Stimulated activated CD4-positive, alpha-beta T cell treated with anti-CD3 and anti-CD28 coated beads, Interleukin-15, amount 100 ng/mL, for 48 hours (primary cell): Measurements from ENCODE around the gene GPC6.

Experiments used
- DNase-seq, 2 donors: peaks; one replicate each; pipeline ENCODE4 v3.0.0-alpha.2; 2020; ENCODE audit warnings: low read depth in 2 of 2

Gene GPC6

GRCh38 chr13:93674337-93674755 lies 447.7 kb downstream of the GPC6 start:
- DNase-seq: no peak

GRCh38 chr13:93680329-93680728 lies 453.7 kb downstream of the GPC6 start:
- no peak for DNase-seq

GRCh38 chr13:93685900-93686299 lies 459.3 kb downstream of the GPC6 start:
- DNase-seq: no peak

- DNase-seq: no peak
Observed at GRCh38 chr13:93686399-93686798, 459.8 kb downstream of the GPC6 start.

- no peak for DNase-seq
Observed at GRCh38 chr13:93687261-93687660, 460.7 kb downstream of the GPC6 start.

DNA sequence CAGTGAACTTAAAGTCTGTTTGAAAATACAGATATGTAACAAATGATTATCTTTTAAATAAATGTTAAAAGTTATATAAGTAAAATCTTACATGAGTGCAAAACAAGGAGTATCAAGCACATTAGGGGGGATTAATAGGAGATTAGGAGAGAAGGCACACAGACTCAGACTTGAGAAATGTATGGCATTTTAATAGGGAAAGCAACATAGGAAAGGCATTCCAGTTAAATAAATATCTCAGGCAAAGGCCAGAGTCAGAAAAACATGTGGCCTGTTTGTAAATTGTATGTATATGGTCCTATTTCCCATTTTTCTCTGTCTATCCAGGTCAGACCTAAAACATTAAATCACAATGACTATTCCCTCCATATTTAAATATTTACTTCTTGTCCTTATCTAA lies 462.7 kb downstream of the GPC6 start:
- no peak for DNase-seq

DNA sequence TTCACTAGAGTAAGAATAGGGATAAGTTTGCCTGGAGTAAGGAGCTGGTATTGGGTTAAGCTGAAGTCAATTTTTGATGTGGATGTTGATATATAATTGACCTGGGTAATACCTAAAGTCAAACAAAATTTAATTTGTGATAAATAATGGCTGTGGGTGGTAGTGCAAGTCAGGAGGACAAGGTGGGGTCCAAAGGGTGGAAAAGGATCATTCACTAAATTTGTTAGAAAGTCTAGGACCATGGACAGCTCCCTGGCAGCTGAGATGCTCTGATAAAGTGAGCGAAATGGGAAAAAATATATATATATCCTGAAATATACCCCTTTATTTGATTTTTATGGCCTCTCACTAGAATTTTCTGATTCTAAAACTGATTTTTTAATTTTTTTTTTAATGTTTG lies 463.5 kb downstream of the GPC6 start:
- no peak for DNase-seq

DNA sequence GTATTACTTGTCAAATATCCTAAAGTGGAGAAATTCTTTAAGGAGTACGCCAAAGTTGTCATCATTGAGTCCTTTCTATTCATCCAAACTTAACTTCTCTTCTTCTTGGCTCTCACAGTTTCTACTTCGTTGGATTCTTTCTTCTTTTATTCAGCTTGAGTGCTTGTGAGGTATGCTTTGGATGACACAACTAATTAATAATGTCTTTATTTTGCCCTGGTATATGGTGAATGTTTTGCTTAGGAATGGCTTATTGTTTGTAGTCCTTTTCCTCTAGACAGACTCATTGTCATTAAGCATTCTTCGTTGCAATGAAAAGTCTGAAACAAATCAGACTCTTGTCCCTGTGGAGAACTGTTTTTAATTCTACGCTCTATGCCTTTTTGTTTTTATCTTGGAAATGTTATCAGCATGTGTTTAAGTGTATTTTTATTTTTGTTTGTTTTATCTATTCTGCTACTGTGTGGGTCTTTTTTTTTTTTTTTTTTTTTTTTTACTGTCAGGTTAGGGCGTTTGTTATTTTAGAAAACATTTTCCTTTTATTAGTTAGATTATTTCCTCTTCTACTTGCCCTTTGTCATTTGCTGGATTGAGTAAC lies 471.5 kb downstream of the GPC6 start:
- DNase-seq: no peak

- no peak for DNase-seq
Observed at GRCh38 chr13:93700115-93700514, 473.5 kb downstream of the GPC6 start.

DNA sequence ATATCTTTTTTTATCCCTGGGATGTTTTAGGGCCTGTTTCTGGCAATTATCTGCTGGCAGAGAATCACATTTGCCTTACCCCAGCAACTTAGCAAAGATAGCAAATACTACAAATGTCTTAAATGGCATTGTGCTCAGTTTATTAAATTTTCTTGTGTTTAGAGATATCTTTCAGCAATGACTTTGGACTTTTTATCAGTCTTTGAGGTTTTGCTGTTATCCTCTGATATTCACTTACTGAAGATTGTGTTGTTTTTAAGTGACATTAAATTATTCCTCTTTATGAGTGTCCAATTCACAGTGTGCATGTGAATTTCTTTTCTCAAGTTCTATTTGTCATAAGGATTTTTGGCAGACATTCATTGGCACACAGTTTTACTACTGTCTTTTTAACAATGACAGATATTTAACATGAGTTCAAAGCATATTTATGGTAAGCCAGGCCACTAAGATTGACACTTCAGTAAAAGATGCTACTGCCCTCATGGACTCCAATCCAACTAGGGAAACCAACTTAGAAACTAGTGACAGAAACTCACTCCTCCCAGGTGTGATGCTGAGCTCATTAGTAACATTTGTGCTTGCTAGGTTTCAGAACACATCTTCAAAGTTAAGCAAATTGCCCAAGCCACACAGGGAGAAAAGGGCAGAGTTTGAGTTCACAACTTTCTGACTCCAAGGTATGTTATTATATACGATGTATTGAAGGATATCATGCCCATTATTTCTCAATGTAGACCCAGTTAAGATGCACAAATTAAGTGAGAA lies 481.9 kb downstream of the GPC6 start:
- DNase-seq: no peak

DNA sequence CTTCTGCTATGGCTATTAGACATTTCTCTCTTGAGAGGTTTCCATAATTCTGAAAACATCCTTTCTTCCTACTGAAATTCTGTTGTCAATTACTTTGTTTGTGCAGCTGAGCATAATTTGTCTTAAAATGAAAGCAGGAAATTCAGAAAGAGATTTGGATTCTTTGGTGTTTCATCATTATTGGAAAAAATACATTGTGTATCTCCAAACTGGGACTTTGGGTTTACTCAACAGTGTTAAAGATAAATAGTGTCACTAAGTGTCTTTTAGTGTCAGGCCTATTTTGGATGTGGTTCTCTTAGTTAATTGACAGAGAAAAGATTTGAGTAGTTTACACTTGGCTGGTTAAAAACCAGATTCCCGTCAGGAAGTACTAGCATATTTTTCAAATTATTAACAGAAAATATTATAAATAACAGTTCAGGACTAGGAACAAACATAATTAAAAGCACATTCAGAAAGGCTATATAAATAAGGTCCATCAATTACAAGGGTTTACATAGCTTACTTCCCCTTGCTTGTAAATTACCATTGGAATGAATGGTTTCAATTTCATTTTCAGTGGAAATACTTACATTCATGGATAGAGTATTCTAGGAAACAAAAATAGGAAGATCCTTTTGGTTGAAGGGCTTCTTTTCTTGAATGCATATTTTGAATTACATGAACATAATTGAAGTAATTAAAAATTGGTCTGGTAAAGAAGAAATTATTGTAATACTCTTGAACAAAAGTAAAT lies 483.1 kb downstream of the GPC6 start:
- no peak for DNase-seq

DNA sequence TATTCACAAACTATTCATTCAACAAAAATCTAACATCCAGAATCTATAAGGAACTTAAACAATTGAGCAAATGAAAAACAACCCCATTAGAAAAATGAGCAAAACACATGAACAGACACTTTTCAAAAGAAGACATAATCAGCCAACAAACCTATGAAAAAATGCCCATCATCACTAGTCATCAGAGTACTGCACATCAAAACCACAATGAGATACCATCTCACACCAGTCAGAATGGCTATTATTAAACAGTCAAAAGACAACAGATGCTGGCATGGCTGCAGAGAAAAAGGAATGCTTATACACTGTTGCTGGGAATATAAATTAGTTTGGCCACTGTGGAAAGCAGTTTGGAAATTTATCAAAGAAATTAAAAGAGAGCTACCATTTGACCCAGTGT lies 487.6 kb downstream of the GPC6 start:
- no peak for DNase-seq

DNA sequence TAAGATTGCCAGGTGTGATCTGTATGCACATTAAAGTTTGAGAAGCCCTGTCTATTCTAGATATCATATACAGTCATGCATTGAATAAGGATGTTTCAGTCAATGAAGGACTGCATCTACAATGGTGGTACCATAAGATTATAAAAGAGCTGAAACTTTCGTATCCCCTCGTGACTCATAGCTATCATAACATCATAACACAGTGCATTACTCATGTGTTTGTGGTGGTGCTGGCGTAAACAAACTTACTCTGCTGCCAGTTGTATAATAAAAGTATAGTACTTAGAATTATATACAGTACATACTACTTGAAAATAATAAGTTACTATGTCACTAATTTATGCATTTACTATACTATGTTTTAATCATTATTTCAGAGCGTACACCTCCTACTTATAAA lies 489.3 kb downstream of the GPC6 start:
- DNase-seq: no peak

- DNase-seq: no peak
Observed at GRCh38 chr13:93716623-93717022, 490.0 kb downstream of the GPC6 start.

DNA sequence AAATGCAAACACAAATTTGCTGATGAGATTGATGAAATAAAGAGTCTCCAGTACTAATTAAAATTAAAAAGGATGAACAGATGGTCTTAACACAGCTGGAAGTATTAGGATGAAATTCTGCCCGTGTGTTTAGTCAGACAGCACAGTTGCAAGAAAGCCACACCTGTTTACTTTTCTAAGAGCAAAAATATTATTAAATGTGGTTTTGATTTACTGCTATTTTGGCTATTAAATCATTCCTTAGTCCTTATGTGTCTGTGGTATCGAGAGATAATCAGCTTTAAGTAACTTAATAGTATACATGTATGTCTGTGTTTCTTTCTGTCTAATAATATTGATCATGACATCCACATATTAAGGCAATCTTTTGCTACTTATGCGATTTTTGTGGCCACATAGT lies 494.9 kb downstream of the GPC6 start:
- no peak for DNase-seq

DNA sequence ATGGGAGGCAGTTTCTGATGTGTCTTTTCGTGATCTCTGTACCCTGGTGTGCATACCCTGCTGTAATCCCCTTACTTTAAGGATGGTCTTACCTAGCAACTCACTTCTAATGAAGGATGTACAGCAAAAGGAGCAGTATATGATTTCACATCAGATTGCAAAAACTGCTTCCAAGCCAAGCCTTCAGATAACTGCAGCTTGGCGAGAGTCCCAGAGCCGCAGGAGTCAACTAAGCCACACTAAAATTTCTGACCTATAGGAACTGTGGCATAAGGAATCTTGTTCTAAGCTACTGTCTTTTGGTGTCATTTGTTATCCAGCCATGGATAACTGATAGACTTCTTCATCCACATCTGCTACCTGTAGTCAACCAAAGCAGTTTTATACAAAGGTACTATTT lies 496.7 kb downstream of the GPC6 start:
- DNase-seq: no peak

- no peak for DNase-seq
Observed at GRCh38 chr13:93724187-93724586, 497.6 kb downstream of the GPC6 start.

DNA sequence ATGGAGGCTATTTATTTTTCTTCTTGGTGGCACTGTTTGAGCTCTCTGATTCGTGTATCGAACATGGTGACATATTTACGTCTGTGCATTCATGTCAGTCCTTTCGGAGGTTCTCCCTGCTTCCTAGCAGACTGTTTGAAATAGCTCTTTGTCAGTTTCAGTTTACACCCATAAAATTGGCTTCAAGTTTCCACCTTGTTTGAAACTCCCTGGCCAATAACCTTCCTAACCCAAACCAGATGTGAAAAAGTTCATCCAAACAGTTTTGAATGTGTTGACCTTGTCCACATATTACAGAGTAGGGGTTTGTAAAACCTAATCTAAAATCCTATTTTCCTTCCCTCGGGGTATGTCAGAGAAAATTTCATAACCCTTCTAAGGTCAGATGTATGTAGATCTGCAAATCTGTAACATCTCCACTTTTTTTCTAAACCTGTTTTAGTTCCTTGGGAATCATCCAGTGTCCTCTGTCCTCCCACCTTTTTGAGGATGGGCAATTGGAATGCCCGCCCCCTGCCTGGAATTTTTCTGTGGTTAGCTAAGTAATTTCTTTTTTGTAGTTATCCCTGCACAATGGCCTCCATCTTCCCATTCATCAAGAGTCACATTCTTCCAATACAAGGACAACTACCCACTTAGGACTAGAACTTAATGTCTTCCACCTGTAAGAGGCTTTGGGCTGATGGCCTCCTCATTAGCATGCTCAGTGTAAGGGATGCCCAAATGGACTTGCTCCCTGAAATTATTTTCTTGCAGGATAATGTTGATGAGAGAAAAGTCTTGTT lies 499.8 kb downstream of the GPC6 start:
- DNase-seq: no peak

- DNase-seq: no peak
Observed at GRCh38 chr13:93727211-93728141, 500.9 kb downstream of the GPC6 start.

- DNase-seq: no peak
Observed at GRCh38 chr13:93729383-93729782, 502.8 kb downstream of the GPC6 start.

DNA sequence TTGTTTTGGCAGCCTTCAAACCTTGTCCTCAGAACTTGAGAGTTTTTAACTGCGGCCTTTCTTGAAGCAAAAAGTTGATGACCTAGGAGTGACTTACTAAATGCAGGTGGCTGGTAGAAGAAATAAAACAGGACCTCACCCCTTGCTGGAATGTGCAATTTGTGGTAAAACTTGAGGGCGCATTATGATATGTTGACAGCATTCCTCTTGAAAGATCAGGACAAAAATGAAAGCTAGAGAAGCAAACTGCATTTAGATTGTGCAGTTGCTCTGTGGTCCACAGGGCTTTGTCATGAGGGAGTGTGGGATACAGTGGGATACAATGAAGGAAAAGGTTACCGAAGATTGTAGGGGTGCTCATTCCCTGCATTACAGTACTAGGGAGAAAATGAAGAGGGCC lies 504.2 kb downstream of the GPC6 start:
- DNase-seq: no peak
